ENCODE results near the gene SCART1.
"Not testable (repeated sequence)": the region's sequence is repeated elsewhere in the genome, so short reads cannot be mapped to it uniquely, and the experiment has no call there.

SCART1 gene

GRCh38 chr10:133515471-133515870, 61.7 kb downstream of the SCART1 start:
- TF ChIP-seq CTCF (IDR thresholded peaks at IDR 0.05; ENCODE audit: extremely low read depth, missing control alignments) = no peak
- no peak for DNase-seq (ENCODE audit: low spot score)

GRCh38 chr10:133516057-133516456, 62.3 kb downstream of the SCART1 start:
- no peak for DNase-seq (ENCODE audit: low spot score)
- TF ChIP-seq CTCF (IDR thresholded peaks at IDR 0.05; ENCODE audit: extremely low read depth, missing control alignments) = no peak

- not testable (repeated sequence) for DNase-seq (ENCODE audit: low spot score)
These were observed 64.8 kb downstream of the SCART1 start for GRCh38 chr10:133518517-133518916.
